Measurements from ENCODE around the gene LRRC52.
"Not testable (repeated sequence)": the region's sequence is repeated elsewhere in the genome, so short reads cannot be mapped to it uniquely, and the experiment has no call there.

LRRC52 gene

DNA sequence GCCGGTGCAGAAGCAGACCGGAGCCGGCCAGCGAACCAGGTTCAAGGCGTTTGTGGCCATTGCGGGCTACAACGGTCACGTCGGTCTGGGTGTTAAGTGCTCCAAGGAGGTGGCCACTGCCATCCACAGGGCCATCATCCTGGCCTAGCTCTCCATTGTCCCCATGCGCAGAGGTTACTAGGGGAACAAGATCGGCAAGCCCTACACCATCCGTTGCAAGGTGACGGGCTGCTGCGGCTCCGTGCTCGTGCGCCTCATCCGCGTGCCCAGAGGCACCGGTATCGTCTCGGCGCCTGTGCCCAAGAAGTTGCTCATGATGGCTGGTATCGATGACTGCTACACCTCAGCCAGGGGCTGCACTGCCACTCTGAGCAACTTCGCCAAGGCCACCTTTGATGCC lies 38.1 kb downstream of the LRRC52 start:
- DNase-seq (ENCODE audit: low read depth): no peak

DNA sequence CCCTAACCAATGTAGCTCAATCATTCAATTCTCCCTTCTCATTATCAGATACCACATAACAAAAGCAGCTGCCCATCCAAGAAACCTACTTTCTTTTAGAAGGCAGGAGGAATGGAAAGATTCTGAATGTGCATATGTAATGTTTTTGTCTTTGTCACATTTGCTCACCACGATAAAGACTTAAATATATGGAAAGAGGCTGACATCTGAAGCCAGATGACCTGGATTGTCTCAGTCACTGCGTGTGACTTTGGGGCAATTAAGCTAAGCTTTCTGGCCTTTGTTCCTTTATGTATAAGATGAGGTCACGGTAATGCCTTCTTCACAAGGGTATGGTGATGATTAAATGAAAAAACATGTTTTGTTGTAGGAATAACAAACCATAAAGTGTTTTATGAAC lies 42.6 kb downstream of the LRRC52 start:
- no peak for DNase-seq (ENCODE audit: low read depth)

DNA sequence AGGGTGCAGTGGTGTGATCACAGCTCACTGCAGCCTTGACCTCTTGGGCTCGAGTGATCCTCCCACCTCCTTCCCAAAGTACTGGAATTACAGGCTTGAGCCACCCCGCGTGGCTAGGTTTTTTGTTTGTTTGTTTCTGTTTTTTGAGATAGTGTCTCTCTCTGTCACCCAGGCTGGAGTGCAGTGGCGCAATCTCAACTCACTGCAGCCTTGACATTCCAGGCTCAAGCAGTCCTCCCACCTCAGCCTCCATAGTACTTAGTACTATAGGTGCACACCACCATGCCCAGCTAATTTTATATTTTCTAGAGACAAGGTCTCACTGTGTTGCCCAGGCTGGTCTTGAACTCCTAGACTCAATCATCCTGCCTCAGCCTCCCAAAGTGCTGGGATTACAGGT lies 47.6 kb downstream of the LRRC52 start:
- not testable (repeated sequence) for DNase-seq (ENCODE audit: low read depth)

DNA sequence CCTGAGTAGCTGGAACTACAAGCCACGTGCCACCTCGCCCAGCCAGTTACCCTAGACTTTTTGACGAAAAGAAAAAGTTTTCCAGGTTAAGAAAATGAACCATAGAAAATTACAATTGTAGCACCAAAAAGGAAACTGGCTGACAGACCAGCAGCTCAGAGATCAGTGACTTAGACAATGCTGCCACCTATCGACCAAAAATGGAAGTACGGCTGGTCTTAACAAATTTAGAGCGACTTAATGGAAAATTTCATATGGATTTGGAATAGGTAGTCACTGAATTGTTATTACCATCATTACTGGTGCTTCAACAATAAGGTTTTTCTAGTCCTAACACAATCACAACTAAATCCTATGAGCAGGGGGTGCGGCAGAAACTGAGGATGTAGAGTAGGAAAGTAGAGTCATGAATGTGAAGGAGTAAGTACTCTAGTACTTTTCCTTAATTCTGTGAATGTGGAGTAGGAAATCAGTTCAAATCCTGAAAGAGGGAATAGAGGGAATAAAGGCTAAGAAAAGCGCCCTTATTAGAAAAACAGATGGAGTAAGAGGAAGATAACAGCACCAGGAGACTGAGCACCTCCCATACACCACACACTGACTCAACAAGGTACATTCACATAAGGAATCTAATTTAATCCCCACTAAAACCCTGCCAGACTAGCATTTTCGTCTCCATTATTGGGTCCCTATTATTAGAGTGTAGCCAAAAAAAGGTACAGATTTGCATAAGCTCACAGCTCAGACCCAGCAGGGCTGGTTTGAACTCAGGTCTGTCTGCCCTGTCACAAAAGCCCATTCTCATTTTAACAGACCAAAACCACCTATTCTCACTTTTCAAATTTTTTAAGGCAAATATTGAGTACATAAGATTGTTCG lies 49.4 kb downstream of the LRRC52 start:
- peak; percentile 75 for DNase-seq (ENCODE audit: low read depth)

DNA sequence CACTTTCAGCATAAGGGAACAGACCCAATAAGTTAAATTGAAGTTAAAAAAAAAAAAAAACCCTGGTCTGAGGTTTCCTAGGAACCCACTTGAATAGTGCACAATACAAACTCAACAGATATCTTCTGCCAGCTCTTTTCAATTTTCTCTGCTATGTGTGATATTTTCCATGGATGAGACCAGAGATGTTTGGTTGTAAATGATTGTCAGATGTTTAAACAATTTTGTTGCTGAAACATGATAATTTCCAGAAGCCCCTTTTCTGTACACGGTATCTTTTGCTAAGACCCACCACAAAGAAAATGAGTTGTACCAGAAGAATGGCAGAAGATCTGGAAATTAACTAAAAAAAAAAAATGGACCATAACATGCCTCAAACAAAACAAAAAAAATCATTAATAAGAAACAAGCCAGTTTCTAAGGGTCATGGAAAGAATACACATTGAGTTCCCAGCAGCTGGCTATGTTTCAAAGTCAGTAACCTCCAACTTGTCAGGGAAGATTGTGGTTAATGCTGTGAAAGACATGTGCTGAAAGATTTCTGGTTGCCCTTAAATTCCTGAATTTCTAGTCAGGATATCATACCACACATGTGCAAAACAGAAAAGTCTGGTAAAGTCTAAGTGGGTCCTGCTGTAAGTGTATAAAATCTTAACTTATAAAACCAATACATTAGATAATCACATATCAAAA lies 51.6 kb downstream of the LRRC52 start:
- no peak for DNase-seq (ENCODE audit: low read depth)

DNA sequence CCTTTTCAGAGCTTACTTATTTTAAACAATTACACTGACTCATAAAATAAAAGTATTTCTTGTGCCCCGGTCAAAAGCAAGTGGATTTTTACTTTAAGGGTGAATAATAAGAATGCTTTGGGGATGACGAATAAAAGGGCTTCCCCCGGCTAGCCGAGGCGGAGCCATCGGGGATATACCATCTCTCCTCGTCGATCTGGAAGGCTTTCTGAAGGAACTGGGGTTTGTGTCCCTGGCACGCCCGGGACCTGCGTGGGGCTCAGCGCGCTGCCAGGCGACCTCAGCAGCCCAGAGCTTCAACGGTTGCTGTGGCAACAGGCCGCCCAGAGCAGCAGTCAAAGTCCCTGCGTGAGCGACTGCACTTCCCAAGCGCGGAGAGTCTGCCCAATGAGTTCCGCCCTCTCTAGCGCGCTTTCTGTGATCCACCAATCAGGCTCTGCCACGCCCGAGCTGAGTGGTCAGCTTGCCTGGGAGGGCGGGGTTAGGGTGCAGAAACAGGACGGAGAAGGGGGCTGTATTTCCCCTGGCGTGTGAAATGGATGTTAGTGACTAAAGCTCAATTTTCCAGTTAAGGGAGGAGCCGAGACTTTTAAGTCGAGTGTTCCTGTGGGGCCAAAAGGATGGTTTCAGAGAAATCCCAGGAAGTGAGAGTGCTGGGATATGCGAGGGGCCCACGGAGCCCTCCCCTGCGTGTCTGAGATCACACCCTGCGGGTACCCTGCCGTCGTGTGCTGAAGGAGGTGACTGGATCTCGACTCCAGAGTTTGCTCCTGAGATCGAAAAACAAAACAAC lies 54.3 kb downstream of the LRRC52 start:
- peak; percentile 75 for DNase-seq (ENCODE audit: low read depth)

DNA sequence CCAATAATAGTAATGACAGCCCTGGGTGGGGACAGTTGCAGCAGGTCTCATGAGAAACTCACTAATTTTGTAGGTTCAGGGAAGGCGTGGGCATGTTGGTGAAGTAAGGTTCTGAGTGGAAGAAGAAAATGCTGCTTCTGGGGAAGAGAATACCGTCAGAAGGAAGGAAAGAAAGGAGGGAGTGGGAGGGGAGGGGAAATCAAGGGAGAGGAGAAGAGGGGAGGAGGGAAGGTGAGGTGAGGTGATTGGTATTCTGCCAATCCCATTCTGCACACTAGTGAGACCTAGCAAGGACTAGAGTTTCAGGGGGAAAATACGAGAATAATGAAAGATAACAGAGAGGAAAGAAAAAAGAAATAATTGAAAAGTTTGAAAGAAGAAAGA lies 54.9 kb downstream of the LRRC52 start:
- DNase-seq (ENCODE audit: low read depth): no peak

DNA sequence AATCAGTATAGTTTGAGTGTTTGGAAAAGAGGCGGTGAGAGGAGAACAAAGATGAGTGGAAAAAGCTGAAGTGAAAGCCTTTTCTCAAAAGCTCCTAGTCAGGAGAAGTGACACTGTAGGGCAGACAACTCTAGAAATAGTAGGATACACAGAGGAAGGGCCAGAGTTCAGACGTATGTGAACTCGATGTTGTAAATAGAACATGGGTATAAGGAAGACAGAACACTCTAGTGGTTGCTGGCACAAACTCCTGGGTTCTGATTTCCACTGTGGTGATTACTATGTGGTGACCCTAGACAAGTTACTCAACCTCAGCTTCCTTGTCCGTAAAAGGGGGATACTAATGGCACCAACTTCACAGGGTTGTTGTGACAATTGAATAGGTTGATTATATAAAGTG lies 57.0 kb downstream of the LRRC52 start:
- no peak for DNase-seq (ENCODE audit: low read depth)

DNA sequence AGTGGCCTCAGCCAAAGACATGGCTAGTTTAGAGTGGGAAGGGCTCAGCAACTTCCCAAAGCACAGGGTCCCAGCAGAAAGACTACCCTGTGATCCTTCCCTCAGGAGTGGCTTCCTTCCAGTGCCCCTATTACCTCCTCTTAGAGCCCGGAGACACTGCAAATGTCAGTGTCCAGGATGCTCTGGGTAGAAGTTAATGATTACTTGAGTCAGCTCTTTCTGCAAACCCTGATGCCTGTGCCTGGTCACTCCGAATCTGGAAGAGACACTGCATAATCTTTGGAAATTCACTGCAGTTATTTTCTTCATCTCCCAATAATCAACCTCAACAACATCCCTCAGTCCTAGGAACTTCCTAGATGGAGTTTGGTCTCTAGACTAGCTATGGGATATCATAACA lies 60.0 kb downstream of the LRRC52 start:
- no peak for DNase-seq (ENCODE audit: low read depth)

DNA sequence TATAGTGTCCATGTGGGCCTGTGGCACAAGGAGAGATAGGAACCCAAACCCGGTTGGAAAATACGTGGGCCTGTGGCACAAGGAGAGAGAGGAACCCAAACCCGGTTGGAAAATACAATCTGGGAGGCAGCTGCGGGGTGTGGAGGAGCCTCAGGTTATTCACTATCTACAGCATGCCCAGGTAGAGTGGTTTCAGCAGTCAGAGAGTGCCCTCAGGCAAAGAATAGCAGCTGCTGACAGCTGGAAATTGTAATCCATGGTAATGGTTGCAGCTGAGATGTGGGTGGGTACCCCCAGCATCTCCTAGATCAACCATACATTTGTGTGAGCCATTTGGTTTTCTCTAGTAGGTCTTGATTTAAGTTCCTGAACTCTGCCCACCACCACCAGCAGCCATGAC lies 61.4 kb downstream of the LRRC52 start:
- DNase-seq (ENCODE audit: low read depth): no peak

DNA sequence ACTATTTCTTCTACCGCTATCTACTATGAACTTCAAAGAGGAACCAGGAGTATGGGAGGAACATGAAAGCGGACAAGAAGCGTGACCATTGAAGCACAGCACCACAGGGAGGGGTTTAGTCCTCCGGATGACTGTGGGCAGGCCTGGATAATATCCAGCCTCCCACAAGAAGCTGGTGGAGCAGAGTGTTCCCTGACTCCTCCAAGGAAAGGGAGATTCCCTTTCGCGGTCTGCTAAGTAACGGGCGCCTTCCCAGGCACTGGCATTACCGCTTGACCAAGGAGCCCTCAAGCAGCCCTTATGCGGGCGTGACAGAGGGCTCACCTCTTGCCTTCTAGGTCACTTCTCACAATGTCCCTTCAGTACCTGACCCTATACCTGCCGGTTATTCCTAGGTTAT lies 62.9 kb downstream of the LRRC52 start:
- not testable (repeated sequence) for DNase-seq (ENCODE audit: low read depth)

DNA sequence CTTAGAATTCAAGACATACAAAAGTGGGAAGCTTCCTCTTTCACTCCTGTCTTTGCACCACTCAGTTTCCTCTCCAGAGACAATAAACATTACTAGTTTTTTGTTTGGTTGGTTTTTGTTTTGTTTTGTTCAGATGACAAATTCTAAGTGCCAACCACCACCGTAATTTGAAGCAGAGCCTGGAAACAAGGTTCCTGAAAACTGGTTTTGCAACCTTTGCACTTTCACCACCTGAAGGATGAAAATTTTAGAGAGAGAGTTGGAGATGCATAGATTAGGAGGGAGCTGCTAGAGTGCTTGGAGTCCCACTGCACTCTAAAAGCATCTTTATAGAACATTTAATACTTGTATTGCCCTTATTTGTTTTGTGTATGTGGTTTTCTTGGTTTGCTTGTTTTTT lies 67.1 kb downstream of the LRRC52 start:
- no peak for DNase-seq (ENCODE audit: low read depth)

DNA sequence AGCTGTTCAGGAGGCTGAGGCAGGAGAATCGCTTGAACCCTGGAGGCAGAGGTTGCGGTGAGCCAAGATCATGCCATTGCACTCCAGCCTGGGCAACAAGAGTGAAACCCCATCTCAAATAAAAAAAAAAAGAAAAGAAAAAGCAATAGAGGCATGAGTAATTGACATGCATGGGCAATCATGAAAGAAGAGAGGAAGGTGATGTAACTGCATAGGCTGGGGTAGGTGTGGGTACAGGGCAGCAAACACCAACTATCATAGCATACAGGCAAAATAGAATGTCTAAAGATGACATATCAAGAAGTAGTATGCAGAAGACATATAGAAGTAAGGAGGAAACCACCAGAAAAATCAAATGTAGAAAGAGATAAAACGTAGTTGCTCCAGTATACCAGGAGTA lies 68.3 kb downstream of the LRRC52 start:
- no peak for DNase-seq (ENCODE audit: low read depth)

Data from stimulated activated CD8-positive, alpha-beta memory T cell treated with anti-CD3 and anti-CD28 coated beads, Interleukin-15, amount 100 ng/mL, for 1 hour (primary cell).